HG03439 (cell line): ENCODE measurements around the gene DNAH7.
"Not testable (repeated sequence)": the region's sequence is repeated elsewhere in the genome, so short reads cannot be mapped to it uniquely, and the experiment has no call there.

ENCODE experiments used
- ATAC-seq: cut with Tn5 transposase; IDR thresholded peaks from one replicate; pipeline ENCODE4 v1.9.1; 2021; ENCODE audit warnings: mild to moderate bottlenecking, moderate library complexity; ENCODE audit not compliant: unreplicated experiment

Gene DNAH7

DNA sequence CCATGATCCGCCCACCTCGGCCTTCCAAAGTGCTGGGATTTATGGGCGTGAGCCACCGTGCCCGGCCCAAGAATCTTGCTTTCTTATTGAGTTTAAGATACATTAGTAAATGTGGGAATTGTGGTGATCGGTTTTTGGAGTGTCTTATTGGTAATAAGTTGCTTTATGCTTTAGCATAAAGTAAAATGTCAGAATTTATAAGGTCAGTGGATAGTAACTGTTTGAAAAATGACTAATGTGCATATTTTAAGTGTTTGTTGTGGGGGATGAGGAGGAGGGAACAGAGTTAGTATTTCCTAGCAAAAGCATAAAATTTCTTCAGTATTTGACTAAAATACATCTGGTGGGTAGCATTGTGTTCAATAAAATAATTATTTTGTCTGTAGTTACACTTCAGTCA, 334.2 kb downstream of the DNAH7 start:
- no peak for ATAC-seq

- ATAC-seq, result no peak
Measured at GRCh38 chr2:195733831-195734230, 334.8 kb downstream of the DNAH7 start.

DNA sequence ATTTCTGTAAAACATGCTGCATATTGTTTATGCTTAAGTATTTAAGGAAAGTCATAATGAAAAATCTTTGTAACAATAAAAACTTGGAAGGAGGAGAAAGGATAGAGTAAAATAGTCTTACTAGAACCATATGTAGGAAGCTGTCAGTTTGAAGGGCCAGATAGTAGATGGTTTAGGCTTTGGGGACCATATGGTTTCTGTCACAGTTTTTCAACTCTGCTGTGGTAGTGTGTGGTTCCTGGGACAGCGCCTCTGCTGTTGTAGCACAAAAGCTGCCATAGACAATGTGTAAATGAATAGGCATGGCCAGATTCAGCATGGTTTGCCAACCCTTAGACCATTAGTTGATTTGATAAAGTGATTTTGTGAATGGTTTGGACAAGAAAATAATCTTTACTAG, 336.1 kb downstream of the DNAH7 start:
- no peak for ATAC-seq

- ATAC-seq, result no peak
Measured at GRCh38 chr2:195730912-195731311, 337.7 kb downstream of the DNAH7 start.

GRCh38 chr2:195727106-195727505, 341.5 kb downstream of the DNAH7 start:
- ATAC-seq, result no peak

- ATAC-seq, result no peak
Measured at GRCh38 chr2:195722075-195722474, 346.6 kb downstream of the DNAH7 start.

GRCh38 chr2:195721042-195721441, 347.6 kb downstream of the DNAH7 start:
- no peak for ATAC-seq

DNA sequence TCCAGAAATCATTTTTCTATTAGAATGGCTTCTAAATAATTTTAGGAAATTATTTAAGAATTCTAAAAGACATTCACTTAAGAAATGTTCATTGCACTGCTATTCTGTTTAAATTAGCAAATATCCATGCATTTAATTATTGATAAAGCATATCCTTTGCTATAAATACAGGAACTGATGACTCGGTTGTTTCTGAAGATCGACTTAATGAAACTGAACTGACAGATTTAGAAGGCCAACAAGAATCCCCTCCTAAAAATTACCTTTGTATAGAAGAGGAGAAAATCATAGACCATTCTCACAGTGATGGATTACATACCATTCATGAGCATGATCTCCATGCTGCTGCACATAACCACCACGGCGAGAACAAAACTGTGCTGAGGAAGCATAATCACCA, 352.2 kb downstream of the DNAH7 start:
- no peak for ATAC-seq

- ATAC-seq, result no peak
Measured at GRCh38 chr2:195711478-195711877, 357.2 kb downstream of the DNAH7 start.

DNA sequence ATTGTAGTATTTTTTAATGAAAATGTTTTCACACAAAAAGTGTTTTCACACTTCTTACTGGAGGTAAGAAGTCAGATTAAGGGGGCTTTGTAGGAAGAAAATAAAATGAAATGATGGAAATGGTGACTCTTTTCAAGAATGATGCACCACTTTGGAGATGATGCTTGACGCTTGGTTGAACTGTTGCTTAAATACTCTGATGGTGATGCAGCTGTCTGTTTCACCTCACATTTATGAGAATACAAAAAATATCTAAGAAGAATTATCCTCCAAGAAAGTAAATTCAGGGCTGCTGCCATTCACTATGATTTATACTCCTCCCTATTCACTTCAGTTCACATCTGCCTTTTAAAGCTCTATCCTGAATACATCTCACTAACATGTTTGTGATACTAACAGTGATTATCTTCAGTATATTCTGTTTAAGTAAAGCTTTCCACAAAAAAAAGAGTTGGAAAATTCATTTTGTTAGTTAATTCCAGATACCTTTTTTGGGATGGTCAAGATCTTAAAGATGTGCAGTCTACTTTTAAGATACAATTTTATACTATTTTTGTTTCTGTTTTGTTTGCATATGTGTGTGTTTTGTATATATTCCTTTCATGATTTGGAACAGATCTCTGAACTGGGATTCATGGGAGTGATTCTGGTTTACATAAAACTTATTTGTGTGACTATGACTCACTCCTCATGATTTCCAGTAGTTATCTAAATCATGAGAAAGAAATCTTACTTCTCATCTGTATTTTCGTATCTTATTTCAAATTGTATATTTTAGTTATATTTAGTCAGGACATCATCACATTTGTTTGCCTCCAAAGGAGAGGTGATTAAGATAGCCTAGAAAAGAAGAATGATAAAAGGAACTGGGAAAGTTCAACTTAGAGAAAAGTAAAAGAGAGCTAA, 358.5 kb downstream of the DNAH7 start:
- no peak for ATAC-seq

- ATAC-seq, result no peak
Measured at GRCh38 chr2:195706161-195706900, 362.3 kb downstream of the DNAH7 start.

DNA sequence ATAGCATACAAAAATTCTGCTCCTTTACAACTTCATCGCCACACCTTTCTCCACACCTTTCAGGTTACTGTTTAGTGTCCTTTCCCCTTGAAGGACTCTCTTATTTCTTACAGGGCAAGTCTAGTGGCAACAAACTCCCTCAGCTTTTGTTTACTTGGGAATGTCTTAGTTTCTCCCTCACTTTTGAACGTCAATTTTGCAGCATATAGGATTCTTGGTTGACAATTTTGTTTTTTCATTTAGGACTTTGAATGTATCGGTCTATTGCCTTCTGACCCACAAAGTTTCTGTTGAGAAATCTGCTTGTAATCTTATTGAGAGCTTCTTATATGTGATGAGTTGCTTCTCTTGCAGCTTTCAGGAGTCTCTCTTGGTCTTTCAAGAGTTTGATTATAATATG, 368.2 kb downstream of the DNAH7 start:
- ATAC-seq, result no peak

GRCh38 chr2:195697681-195698220, 370.9 kb downstream of the DNAH7 start:
- no peak for ATAC-seq

- ATAC-seq, result no peak
Measured at GRCh38 chr2:195696012-195696411, 372.6 kb downstream of the DNAH7 start.

DNA sequence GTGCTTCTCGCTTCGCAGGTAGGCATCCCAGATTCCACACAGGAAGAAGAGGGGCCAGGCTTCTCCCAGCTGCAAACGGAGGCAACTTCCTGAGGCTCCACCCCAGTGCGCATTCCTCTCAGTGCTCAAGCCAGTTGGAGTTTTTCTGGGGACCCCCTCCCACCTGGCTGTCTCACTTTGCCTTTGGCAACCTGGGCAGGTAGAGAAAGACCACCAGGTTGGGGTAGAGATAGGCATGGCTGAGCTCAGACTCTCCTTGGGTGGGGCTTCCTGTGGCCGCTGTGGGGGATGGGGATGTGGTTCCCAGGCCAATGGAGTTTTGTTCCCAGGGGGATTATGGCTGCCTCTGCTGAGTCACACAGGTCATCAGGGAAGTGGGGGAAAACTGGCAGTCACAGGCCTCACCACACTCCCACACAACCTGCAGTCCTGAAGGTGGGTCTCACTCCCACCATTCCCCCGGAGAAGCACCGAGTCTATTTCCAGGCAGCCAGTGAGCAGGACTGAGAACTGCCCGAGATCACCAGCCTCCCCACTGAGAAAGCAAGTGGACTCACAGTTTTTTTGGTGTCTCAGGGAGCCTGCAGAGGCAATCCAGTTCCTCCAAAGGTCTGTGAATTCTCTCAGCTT, 373.5 kb downstream of the DNAH7 start:
- no peak for ATAC-seq

DNA sequence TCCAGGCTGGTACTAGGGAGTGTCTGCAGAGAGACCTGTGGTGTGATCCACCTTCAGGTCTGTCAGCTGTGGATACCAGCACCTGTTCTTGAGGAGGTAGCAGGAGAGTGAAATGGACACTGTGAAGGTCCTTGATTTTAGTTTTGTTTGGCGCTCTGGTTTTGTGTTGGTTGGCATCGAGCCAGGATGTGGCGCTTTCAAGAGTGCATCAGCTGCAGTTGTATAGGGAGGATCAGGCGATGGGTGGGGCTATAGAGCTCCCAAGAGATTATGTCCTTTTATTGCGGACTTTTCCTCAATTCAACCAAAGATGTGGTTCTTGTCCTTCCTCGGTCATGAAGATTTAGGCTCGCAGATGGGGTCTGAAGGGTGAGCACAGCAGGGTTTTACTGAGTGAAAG, 374.1 kb downstream of the DNAH7 start:
- ATAC-seq, result no peak

- not testable (repeated sequence) for ATAC-seq
Measured at GRCh38 chr2:195692531-195692930, 376.1 kb downstream of the DNAH7 start.
